Stimulated activated CD8-positive, alpha-beta memory T cell treated with anti-CD3 and anti-CD28 coated beads, Interleukin-12 subunit alpha, Interleukin-12 subunit beta, amount 100 ng/mL, for 4 hours (primary cell): ENCODE measurements around the gene CDK1.

Experiments used
- DNase-seq: peaks from one replicate; pipeline ENCODE4 v3.0.0-alpha.2; 2020; ENCODE audit warnings: low read depth

The CDK1 gene

DNA sequence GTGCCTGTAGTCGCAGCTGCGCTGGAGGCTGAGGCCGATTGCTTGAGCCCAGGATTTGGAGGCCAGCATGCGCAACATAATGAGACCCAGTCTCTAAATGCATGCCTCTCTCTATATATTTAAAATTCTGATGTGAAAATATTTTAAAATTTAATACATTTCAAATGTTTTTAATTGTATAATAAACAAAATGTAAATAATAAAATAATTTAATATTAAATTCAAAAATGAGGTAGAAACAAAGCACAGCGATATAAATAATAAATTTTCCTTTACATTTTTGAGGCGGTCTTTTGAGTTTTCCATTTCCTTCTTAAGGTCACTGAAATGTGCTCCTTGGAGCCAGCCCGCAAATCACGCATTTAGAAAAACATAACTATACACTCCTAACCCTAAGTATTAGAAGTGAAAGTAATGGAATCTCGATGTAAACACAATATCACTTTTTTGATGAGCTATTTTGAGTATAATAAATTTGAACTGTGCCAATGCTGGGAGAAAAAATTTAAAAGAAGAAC is 523 bp upstream of the CDK1 start:
- no peak for DNase-seq

- DNase-seq: peak; percentile 2
Measured at GRCh38 chr10:60778971-60779796, 906 bp downstream of the CDK1 start.

GRCh38 chr10:60781661-60782060 is 3.4 kb downstream of the CDK1 start:
- no peak for DNase-seq

- no peak for DNase-seq
Measured at GRCh38 chr10:60784641-60785040, 6.4 kb downstream of the CDK1 start.

DNA sequence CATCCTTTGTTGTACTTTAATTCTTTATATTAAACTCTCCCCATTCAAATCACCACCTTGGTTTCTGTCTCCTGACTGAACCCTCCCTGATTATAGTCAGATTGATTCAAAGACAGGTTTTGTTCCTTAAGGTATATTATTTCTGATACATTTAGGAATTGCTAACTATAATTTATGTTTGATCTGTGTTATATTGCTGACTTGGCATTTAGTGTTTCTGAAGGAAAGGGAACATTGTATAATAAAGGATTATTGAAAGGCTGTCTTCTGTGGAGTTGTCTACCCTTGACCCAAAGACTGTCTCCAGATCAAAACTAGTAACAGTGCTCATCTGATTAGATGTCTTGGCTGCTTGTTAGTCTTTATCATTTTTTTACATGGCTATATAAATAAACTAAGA is 10.3 kb downstream of the CDK1 start:
- no peak for DNase-seq

DNA sequence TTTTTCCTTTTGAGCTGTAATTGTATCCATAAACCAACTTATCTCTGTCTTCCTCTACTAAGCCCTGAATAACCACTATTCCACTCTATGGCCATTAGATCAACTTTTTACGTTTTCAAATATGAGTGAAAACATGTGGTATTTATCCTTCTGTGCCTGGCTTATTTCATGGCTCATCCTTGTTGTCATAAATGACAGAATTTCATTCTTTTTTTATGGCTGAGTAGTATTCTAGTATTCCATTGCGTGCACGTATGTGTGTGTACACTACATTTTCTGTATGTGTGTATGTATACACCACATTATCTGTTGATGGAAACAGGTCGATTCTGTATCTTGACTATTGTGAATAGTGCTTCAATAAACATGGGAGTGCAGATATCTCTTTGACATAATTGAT is 11.1 kb downstream of the CDK1 start:
- DNase-seq: no peak

- no peak for DNase-seq
Measured at GRCh38 chr10:60794953-60795352, 16.7 kb downstream of the CDK1 start.

DNA sequence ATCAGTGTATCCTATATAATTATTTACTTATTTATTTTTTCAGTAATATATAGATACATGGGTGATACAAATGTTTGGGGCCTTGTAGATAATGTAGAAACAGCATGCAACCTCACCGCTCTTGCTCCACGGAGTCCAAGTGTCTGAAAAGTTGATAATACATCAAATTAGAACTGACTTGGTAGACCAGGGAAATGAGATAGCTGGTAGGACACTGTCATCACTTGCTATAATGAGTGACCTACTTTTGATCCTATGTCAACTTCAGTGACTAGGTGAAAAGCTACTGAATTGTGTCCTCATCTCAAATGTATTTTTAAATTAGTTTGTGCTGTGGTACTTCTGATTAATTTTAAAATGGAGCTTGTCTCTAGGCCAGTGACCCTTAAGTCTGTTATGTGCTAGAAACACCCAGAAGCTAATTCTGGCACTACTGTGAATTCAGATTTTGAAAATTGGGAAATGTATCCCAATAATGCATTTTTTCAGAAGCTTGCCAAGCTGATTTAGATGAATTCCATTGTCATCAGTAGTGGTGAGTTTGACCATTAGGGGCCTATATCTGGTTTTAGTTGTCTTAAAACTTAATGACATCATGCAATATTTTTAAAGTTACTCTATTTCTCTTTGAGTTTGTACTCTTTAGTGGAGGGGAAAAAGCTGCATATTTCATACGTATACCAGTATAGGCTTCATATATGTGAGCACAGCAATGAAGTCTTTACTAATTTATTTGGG is 17.4 kb downstream of the CDK1 start:
- DNase-seq: no peak

GRCh38 chr10:60796481-60796880 is 18.2 kb downstream of the CDK1 start:
- DNase-seq: no peak

- DNase-seq: no peak
Measured at GRCh38 chr10:60797200-60797599, 18.9 kb downstream of the CDK1 start.

DNA sequence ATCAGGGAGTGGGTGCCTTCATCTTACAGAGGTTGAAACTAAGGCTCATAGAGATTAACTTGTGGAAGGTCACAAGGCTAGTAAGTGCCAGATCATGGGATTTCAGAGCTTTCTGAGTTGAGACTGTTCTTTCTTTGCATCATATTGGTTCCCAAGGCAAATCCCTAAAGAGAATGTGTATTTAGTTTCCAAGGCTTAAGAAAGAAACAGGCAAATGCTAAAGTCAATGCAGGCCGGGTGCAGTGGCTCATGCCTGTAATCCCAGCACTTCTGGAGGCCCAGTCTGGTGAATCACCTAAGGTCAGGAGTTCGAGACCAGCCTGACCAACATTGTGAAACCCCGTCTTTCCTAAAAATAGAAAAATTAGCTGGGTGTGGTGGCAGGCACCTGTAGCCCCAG is 19.8 kb downstream of the CDK1 start:
- no peak for DNase-seq

DNA sequence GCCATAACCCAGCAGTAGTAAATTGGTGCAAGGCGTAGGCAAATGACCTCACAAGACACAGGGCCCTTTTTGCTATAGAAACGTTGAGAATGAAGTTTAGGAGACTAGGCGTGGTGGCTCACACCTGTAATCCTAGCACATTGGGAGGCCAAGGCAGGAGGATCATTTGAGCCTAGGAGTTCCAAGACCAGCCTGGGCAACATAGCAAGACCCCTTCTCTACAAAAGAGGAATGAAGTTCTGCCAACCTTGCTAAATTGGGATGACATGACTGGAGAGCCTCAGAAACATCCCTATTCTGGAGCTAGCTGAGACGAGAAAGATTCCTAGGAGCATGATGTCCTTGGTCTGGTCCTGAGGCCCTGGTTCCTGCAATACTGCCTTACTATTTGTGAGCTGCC is 20.6 kb downstream of the CDK1 start:
- DNase-seq: no peak

- DNase-seq: no peak
Measured at GRCh38 chr10:60799971-60800650, 21.8 kb downstream of the CDK1 start.

GRCh38 chr10:60800918-60801317 is 22.6 kb downstream of the CDK1 start:
- no peak for DNase-seq

DNA sequence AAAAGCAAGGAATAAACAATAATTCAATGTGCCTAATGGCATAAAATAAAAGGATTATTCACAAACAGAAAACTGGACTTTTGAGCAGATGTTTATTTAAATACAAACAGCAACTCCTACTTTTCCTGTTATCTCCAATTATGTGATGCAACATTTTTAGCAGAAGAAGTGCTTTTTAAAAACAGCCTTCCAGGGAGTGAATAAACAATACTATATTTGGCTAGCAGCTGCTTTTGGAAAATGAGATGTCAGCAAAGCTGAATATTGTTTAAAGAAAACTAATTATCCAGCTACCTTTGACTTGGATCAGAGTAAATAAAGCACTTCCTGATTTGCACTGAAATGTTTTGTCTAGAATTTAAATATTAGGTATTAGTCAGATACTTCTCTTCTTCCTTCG is 23.2 kb downstream of the CDK1 start:
- DNase-seq: no peak

DNA sequence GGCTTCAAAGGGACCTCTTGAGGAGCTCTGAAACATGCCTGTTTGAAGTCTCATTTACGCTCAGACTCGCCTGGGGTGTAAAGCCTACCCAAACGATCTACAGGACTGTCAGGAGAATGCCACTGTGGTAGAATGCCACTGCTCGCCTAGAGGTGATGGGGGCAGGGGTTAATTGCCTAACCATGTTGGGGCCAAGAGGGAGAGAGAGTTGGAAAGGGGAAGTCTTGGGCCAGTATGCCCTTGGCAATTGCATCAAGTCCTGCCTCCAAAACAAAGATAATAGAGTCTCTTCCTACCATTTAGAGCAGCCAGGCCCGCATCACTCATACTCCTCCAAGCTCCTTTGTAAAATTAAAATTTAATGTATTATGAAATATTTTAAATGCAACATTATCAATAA is 25.2 kb downstream of the CDK1 start:
- DNase-seq: no peak

GRCh38 chr10:60803865-60804264 is 25.6 kb downstream of the CDK1 start:
- DNase-seq: no peak

DNA sequence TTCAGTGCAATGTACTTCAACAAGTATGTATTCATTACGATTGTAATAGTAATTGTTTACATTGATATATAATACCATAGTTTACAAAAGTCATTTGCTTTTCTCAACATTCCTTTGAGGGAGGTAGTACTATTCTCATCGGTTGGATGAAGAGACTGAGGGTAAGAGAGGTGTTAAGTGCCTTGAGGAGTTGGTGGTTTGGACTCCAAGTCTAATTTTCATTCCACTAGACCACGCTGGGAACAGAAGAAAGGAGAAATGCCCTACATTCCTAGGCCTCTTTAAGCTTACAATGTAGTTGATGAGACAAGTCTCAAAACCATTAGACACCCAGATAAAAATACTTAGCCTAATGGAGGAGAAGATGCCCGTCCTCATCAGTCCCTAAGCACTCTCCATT is 28.6 kb downstream of the CDK1 start:
- DNase-seq: no peak

DNA sequence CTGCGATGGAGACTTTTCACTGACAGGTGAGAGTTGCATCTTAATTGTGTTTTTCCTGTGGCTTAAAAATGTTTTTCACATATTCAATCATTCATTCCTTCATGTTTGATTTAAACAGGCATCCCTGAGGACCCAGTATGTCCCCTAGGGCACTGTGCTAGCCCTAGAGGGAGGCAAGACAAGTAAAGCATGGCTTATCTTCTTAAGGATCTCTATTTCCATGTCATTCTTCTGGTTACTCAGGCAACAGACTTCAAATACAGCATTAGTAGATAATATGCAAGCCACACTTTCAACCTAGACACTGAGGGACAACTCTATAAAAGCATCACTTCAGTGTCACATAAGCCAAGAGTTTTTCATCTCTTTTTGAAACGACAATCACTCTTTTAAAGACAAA is 29.2 kb downstream of the CDK1 start:
- DNase-seq: no peak

DNA sequence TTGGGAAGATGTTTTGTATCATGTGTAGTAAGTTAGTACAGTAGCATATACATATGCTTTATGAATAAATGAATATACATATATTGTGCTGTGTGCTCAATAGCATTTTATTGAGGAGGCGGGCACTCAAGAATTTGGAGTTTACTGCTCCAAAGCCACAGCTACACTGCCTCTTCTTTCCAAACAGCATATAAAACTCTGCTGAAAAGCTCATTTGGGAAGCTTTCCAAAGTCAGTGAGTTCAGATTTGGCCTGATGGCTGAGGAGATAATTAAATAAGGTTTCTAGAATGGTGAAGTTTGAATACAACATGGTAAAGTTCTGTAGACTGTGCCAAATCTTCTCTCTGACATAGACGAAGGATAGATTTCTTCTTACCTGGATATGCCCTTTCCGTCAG is 29.8 kb downstream of the CDK1 start:
- no peak for DNase-seq

DNA sequence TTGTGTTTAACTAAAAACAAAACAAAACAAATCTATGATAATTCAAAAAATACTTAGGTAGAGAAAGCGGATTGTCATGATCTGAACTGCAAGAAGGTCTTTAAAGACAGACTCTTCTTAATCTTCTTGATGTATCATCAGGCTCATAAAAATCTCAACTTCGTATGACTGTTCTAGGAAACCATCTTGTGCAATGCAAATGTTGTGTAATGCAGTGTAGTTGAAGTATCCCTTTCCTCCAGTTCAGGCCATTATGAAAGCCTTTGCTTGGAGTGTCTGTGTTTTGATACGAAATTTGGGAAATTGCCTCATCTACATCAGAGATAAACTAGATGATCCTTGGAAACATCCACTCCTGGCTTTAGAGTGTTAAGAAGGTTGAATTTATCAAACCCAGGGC is 30.9 kb downstream of the CDK1 start:
- no peak for DNase-seq

- no peak for DNase-seq
Measured at GRCh38 chr10:60810437-60811182, 32.3 kb downstream of the CDK1 start.
